ENCODE measurements around the gene NRP1. TPM values are rescaled to one million over a fixed set of nuclear protein-coding genes. Genes with fewer than 3 reads are reported as not detected.

NRP1 gene
- total RNA-seq, 6 experiments from 2014 or later, result 14.7 to 61.7 (median 29.5) TPM

- Histone ChIP-seq H3K4me3 (no peak overlapping the region), H3K9me3 (no peaks in the 10 kb centered on the region), H3K27ac (no peak overlapping the region), H3K36me3 (no peaks in the 10 kb centered on the region), H3K27me3 (no peaks in the 10 kb centered on the region), H3K4me1 (no peaks in the 10 kb centered on the region)
- no peak for TF ChIP-seq POLR2A (IDR thresholded peaks at IDR 0.05)
- TF ChIP-seq, protein P1, sequence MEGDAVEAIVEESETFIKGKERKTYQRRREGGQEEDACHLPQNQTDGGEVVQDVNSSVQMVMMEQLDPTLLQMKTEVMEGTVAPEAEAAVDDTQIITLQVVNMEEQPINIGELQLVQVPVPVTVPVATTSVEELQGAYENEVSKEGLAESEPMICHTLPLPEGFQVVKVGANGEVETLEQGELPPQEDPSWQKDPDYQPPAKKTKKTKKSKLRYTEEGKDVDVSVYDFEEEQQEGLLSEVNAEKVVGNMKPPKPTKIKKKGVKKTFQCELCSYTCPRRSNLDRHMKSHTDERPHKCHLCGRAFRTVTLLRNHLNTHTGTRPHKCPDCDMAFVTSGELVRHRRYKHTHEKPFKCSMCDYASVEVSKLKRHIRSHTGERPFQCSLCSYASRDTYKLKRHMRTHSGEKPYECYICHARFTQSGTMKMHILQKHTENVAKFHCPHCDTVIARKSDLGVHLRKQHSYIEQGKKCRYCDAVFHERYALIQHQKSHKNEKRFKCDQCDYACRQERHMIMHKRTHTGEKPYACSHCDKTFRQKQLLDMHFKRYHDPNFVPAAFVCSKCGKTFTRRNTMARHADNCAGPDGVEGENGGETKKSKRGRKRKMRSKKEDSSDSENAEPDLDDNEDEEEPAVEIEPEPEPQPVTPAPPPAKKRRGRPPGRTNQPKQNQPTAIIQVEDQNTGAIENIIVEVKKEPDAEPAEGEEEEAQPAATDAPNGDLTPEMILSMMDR (IDR thresholded peaks at IDR 0.05), result no peak
- intact Hi-C loops (cut with DNase I), result no loop called here
- no peak for ATAC-seq
- 79% methylated on average over 8 of the region's 8 CpGs for WGBS (ENCODE audit: insufficient coverage, low coverage, low lambda C conversion rate, missing lambda C conversion rate)
- DNase-seq, result no peak
Observed at GRCh38 chr10:33353334-33353733, 18.9 kb upstream of the NRP1 start.

GRCh38 chr10:33352615-33353014 lies 18.1 kb upstream of the NRP1 start:
- Histone ChIP-seq H3K27ac (no peak overlapping the region), H3K36me3 (no peaks in the 10 kb centered on the region), H3K4me3 (no peak overlapping the region), H3K27me3 (no peaks in the 10 kb centered on the region), H3K9me3 (no peaks in the 10 kb centered on the region), H3K4me1 (no peaks in the 10 kb centered on the region)
- intact Hi-C loops (cut with DNase I), result no loop called here
- ATAC-seq (no peak), DNase-seq (no peak)
- 93% methylated on average over 3 of the region's 3 CpGs for WGBS (ENCODE audit: insufficient coverage, low coverage, low lambda C conversion rate, missing lambda C conversion rate)
- TF ChIP-seq, protein P1 (IDR thresholded peaks at IDR 0.05), result no peak
- TF ChIP-seq POLR2A (IDR thresholded peaks at IDR 0.05), result no peak

GRCh38 chr10:33352175-33352574 lies 17.7 kb upstream of the NRP1 start:
- WGBS (ENCODE audit: insufficient coverage, low coverage, low lambda C conversion rate, missing lambda C conversion rate), result 50% methylated on average over 3 of the region's 3 CpGs
- Histone ChIP-seq H3K4me3 (no peak overlapping the region), H3K36me3 (no peaks in the 10 kb centered on the region), H3K9me3 (no peaks in the 10 kb centered on the region), H3K4me1 (no peaks in the 10 kb centered on the region), H3K27ac (no peak overlapping the region), H3K27me3 (no peaks in the 10 kb centered on the region)
- TF ChIP-seq POLR2A (IDR thresholded peaks at IDR 0.05), result no peak
- TF ChIP-seq, protein P1 (IDR thresholded peaks at IDR 0.05), result no peak
- no peak for ATAC-seq
- DNase-seq, result no peak
- intact Hi-C loops (cut with DNase I), result no loop called here

DNA sequence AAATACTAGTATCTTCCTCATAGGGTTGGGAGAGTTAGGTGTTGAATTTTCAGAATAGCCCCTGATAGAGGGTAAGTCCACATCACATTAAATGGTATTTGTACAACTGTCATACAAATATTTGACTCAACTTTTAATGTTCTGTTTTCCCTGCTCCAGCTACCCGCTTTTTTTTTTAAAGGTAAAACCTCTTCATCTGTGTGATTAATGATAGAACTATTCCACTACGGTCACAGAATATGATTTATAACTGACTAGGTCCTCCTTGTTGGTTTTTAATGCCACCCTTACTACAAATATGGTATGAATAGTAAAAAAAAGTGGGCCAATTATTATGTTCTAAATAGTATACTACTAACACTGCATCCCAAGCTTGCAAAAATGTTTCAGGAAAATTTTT lies 15.6 kb upstream of the NRP1 start:
- no peak for TF ChIP-seq POLR2A (IDR thresholded peaks at IDR 0.05)
- TF ChIP-seq, protein P1 (IDR thresholded peaks at IDR 0.05), result no peak
- H3K4me1 ChIP-seq, result no peaks in the 10 kb centered on the region
- no peaks in the 10 kb centered on the region for H3K9me3 ChIP-seq
- H3K27ac ChIP-seq, result no peak overlapping the region
- H3K4me3 ChIP-seq, result no peak overlapping the region
- ATAC-seq (no peak), DNase-seq (no peak)
- no peaks in the 10 kb centered on the region for H3K27me3 ChIP-seq
- 79% methylated on average over 2 of the region's 2 CpGs for WGBS (ENCODE audit: insufficient coverage, low coverage, low lambda C conversion rate, missing lambda C conversion rate)
- no peaks in the 10 kb centered on the region for H3K36me3 ChIP-seq
- intact Hi-C loops (cut with DNase I), result no loop called here

GRCh38 chr10:33349268-33349667 lies 14.8 kb upstream of the NRP1 start:
- intact Hi-C loops (cut with DNase I), result no loop called here
- no peak for ATAC-seq
- no peak overlapping the region for H3K4me3 ChIP-seq

More at GRCh38 chr10:33349268-33349667, 14.8 kb upstream of the NRP1 start:
- H3K27me3 ChIP-seq, result no peaks in the 10 kb centered on the region
- no peaks in the 10 kb centered on the region for H3K9me3 ChIP-seq
- no peak for DNase-seq
- TF ChIP-seq, protein P1 (IDR thresholded peaks at IDR 0.05), result no peak
- no peak for TF ChIP-seq POLR2A (IDR thresholded peaks at IDR 0.05)
- H3K27ac ChIP-seq, result no peak overlapping the region
- H3K36me3 ChIP-seq, result no peaks in the 10 kb centered on the region
- H3K4me1 ChIP-seq, result no peaks in the 10 kb centered on the region
